HL-60 (cell line): ENCODE data around the gene PRICKLE2.

Source experiments
- DNase-seq, 2 experiments: peaks; one replicate each; pipeline ENCODE4 v3.0.0-alpha.2; 2010 to 2020; ENCODE audit warnings: low read depth in 1 of 2, low spot score in 1 of 2
- H3K27ac ChIP-seq: fragments of 250-450 bp; sonication (Bioruptor Pico); replicated peaks from 2 replicates; pipeline ENCODE4 v1.5.1; 2020; ENCODE audit warnings: mild to moderate bottlenecking, moderate library complexity
- H3K27me3 ChIP-seq: fragments of 250-450 bp; sonication (Bioruptor Pico); 2 replicates; pipeline ENCODE4 v1.5.1; 2021; ENCODE audit warnings: mild to moderate bottlenecking, moderate library complexity; ENCODE audit not compliant: insufficient read depth, poor library complexity, severe bottlenecking
- H3K4me3 ChIP-seq: replicated peaks from 2 replicates; pipeline ENCODE4 v1.5.1; 2011; ENCODE audit warnings: mild to moderate bottlenecking, control low read depth, low read length; ENCODE audit not compliant: insufficient read depth
- CTCF ChIP-seq: IDR thresholded peaks from one replicate; pipeline ENCODE4 v1.5.1; 2011; ENCODE audit warnings: low read length, control low read depth, inconsistent platforms; ENCODE audit not compliant: insufficient read depth
- GABPA ChIP-seq: IDR thresholded peaks from 2 replicates; pipeline ENCODE4 v1.6.1; 2012; ENCODE audit warnings: low read depth
- POLR2AphosphoS5 ChIP-seq: IDR thresholded peaks from 2 replicates; pipeline ENCODE4 v1.6.1; 2012; ENCODE audit warnings: low read depth
- REST ChIP-seq: IDR thresholded peaks from 2 replicates; pipeline ENCODE4 v1.6.1; 2012; ENCODE audit warnings: low read depth; ENCODE audit not compliant: insufficient replicate concordance
- SPI1 ChIP-seq: IDR thresholded peaks from 2 replicates; pipeline ENCODE4 v1.6.1; 2012; ENCODE audit warnings: low read depth, mild to moderate bottlenecking, borderline replicate concordance

PRICKLE2 gene

GRCh38 chr3:64055076-64055475 is 170.2 kb downstream of the PRICKLE2 start:
- TF ChIP-seq POLR2AphosphoS5 (no peak), REST (no peak), SPI1 (no peak), CTCF (no peak), GABPA (no peak)
- no peak overlapping the region for H3K4me3 ChIP-seq
- no peak overlapping the region for H3K27ac ChIP-seq
- no peaks in the 10 kb centered on the region for H3K27me3 ChIP-seq
- no peak for DNase-seq

GRCh38 chr3:64054488-64054887 is 170.8 kb downstream of the PRICKLE2 start:
- TF ChIP-seq POLR2AphosphoS5 = no peak
- no peak for TF ChIP-seq GABPA
- TF ChIP-seq REST = no peak
- TF ChIP-seq SPI1 = no peak
- no peak for TF ChIP-seq CTCF
- Histone ChIP-seq H3K27ac (no peak overlapping the region), H3K4me3 (no peak overlapping the region), H3K27me3 (no peaks in the 10 kb centered on the region)
- DNase-seq = no peak

GRCh38 chr3:64053581-64053980 is 171.7 kb downstream of the PRICKLE2 start:
- Histone ChIP-seq H3K4me3 (no peak overlapping the region), H3K27me3 (no peaks in the 10 kb centered on the region), H3K27ac (no peak overlapping the region)
- TF ChIP-seq CTCF (no peak), POLR2AphosphoS5 (no peak), GABPA (no peak), REST (no peak), SPI1 (no peak)
- DNase-seq = no peak
